Neutrophil (primary cell): ENCODE data around the gene CAMK2N2.

Experiments
- H3K27ac ChIP-seq: fragments of 200-600 bp; sonication (generic); 2 replicates; pipeline ENCODE4 v1.5.1; 2016; ENCODE audit warnings: mild to moderate bottlenecking, moderate library complexity
- H3K27me3 ChIP-seq: fragments of 200-600 bp; sonication (generic); 2 replicates; pipeline ENCODE4 v1.6.0; 2016; ENCODE audit warnings: mild to moderate bottlenecking
- H3K36me3 ChIP-seq: fragments of 200-600 bp; sonication (generic); 2 replicates; pipeline ENCODE4 v1.5.1; 2017
- H3K4me1 ChIP-seq, 2 experiments: fragments of 200-600 bp in 1 of 2; sonication (generic) in 1 of 2; 1 replicate in 1 of 2; 2 replicates in 1 of 2; pipeline versions ENCODE4 v1.5.1 to v1.6.1; 2013 to 2016; ENCODE audit warnings: low read depth in 1 of 2, low read length in 1 of 2, mild to moderate bottlenecking in 1 of 2, moderate library complexity in 1 of 2; ENCODE audit not compliant: control insufficient read depth in 1 of 2, insufficient read depth in 1 of 2
- H3K4me3 ChIP-seq, 2 experiments: fragments of 200-600 bp in 1 of 2; sonication (generic) in 1 of 2; 1 replicate in 1 of 2; 2 replicates in 1 of 2; pipeline ENCODE4 v1.5.1; 2013 to 2016; ENCODE audit warnings: low read depth in 1 of 2, low read length in 1 of 2, mild to moderate bottlenecking in 1 of 2, moderate library complexity in 1 of 2
- H3K9me3 ChIP-seq: fragments of 200-600 bp; sonication (generic); 2 replicates; pipeline ENCODE4 v1.5.1; 2016
- TF ChIP-seq, protein P1 (sequence below): fragments of 200-600 bp; sonication (generic); IDR thresholded peaks from 2 replicates; pipeline ENCODE4 v1.5.1; 2016; ENCODE audit warnings: antibody characterized with exemption

CAMK2N2 gene

DNA sequence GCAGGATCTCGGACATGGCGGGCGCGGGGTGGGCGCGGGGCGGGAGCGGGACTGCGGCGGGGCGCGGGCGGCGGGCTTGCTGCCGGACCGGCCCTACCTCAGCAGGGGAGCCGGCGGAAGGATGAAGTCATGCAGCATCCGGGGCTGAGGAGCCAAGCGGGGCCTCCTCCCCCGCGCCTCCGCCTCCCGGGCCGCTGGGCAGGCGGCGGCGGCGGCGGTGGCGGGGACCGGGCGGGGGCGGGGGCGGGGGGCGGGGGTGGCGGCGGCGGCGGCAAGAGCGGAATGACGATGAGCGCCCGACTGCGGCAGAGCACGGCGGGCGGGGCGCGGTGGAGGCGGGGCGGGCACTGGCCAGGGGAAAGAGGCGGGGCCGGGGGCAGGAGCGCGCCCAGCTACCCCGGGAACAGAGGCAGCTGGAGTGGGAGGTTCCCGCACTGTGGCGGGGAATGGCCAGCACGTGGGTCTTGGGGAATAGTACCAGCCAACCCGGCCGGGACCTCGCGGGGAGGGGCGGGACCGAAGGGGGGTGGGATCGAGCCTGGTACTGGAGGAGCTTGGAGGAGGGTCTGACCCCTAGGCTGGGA lies at the start of gene CAMK2N2:
TSS of gene CAMK2N2 (minus strand) at position 284 of the 584 bp plus-strand sequence. CDS start at position 16, 268 bp downstream.
- H3K4me1 ChIP-seq: peaks cover 15 to 26% of the 10 kb centered on the region in 2 experiments
- H3K36me3 ChIP-seq: no peaks in the 10 kb centered on the region
- no peak within 1 kb of the TSS for H3K27ac ChIP-seq
- TF ChIP-seq, protein P1, sequence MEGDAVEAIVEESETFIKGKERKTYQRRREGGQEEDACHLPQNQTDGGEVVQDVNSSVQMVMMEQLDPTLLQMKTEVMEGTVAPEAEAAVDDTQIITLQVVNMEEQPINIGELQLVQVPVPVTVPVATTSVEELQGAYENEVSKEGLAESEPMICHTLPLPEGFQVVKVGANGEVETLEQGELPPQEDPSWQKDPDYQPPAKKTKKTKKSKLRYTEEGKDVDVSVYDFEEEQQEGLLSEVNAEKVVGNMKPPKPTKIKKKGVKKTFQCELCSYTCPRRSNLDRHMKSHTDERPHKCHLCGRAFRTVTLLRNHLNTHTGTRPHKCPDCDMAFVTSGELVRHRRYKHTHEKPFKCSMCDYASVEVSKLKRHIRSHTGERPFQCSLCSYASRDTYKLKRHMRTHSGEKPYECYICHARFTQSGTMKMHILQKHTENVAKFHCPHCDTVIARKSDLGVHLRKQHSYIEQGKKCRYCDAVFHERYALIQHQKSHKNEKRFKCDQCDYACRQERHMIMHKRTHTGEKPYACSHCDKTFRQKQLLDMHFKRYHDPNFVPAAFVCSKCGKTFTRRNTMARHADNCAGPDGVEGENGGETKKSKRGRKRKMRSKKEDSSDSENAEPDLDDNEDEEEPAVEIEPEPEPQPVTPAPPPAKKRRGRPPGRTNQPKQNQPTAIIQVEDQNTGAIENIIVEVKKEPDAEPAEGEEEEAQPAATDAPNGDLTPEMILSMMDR: no peak
- peak within 1 kb of the TSS; percentile 3 to 51 for H3K4me3 ChIP-seq
- no peaks in the 10 kb centered on the region for H3K9me3 ChIP-seq
- peaks cover 88% of the 10 kb centered on the region for H3K27me3 ChIP-seq

DNA sequence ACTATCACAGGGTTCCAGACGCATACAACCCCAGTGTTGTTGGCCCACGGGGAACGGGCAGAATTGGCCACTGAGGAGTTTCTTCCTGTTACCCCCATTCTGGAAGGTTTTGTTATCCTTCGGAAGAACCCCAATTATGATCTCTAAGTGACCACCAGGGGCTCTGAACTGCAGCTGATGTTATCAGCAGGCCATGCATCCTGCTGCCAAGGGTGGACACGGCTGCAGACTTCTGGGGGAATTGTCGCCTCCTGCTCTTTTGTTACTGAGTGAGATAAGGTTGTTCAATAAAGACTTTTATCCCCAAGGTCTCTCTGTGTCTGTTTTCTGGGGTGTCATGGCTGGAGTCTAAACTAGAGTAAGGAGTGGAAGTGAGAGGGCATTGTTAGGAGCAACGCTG lies 47.4 kb upstream of the CAMK2N2 start:
- TF ChIP-seq, protein P1: no peak
- peaks cover 62% of the 10 kb centered on the region for H3K36me3 ChIP-seq
- no peaks in the 10 kb centered on the region for H3K27me3 ChIP-seq
- peaks cover under 1 to 2% of the 10 kb centered on the region in 2 experiments for H3K4me1 ChIP-seq
- H3K4me3 ChIP-seq: no peak overlapping the region
- no peaks in the 10 kb centered on the region for H3K9me3 ChIP-seq
- no peak overlapping the region for H3K27ac ChIP-seq

DNA sequence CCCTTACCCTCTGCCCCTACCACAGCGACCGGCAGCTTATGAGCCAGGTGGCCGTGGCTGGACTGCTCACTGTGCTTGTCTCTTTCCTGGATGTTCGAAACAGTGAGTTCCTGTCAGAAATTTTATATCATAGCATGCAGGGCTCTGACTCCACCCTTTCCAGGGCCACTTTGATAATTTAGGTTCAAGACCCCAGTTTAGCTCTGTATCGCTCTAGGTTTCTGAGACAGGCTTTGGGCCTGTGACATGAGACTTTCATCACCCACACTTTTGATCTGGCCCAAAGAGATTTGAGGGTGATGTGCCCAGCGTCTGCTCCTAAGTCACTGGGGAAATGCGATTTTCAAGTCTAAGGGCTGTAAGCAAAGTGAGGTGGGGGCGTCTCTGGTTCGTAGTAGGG lies 46.6 kb upstream of the CAMK2N2 start:
- no peaks in the 10 kb centered on the region for H3K9me3 ChIP-seq
- H3K27ac ChIP-seq: no peak overlapping the region
- H3K4me3 ChIP-seq: no peak overlapping the region
- peaks cover 70% of the 10 kb centered on the region for H3K36me3 ChIP-seq
- H3K4me1 ChIP-seq: no peaks in the 10 kb centered on the region
- TF ChIP-seq, protein P1: no peak
- no peaks in the 10 kb centered on the region for H3K27me3 ChIP-seq

DNA sequence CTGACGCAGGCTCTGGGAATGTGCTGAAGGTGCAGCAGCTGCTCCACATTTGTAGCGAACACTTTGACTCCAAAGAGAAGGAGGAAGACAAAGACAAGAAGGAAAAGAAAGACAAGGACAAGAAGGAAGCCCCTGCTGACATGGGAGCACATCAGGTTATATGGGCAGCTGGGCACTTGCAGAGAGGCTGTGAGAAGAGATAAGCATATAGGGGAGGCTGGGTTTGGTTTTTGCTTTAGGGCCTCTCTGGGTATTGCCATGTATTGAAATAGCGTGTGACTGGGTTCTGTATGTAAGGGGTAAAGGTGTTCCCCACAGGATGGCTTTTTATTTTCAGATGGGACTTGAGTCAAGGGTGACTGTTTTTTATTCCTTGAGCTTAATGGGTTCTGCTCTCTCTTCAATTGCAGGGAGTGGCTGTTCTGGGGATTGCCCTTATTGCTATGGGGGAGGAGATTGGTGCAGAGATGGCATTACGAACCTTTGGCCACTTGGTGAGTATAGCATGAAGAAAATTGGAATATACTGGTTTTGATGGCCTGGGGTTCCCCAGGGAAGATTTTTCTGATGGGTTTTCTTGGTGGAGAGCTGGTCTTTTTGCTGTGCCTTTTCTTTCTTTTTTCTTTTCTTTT lies 45.1 kb upstream of the CAMK2N2 start:
- Histone ChIP-seq H3K4me3 (no peak overlapping the region), H3K27ac (no peak overlapping the region), H3K27me3 (no peaks in the 10 kb centered on the region), H3K9me3 (no peaks in the 10 kb centered on the region), H3K4me1 (no peaks in the 10 kb centered on the region), H3K36me3 (peaks cover 84% of the 10 kb centered on the region)
- TF ChIP-seq, protein P1: no peak

DNA sequence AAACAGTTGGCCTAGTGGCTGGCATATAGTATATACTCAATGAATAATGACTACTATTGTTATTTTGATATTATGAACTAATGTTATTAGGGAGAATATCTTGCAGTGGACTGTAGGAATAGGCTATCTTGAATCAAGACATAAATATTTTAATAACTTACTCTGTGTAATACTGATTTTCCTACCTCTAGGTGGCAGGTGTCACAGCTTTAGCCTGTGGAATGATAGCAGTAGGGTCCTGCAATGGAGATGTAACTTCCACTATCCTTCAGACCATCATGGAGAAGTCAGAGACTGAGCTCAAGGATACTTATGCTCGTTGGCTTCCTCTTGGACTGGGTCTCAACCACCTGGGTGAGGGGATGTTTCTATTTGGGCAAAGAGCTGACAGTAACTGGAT lies 44.2 kb upstream of the CAMK2N2 start:
- H3K36me3 ChIP-seq: peaks cover 90% of the 10 kb centered on the region

More for the DNA sequence above, 44.2 kb upstream of the CAMK2N2 start:
- Histone ChIP-seq H3K9me3 (no peaks in the 10 kb centered on the region), H3K4me3 (no peak overlapping the region), H3K4me1 (no peaks in the 10 kb centered on the region), H3K27me3 (no peaks in the 10 kb centered on the region), H3K27ac (no peak overlapping the region)
- TF ChIP-seq, protein P1: no peak
